Esophagus mucosa (tissue), 1 donor: ENCODE data around the gene ITPKB. TPM values are rescaled to one million over a fixed set of nuclear protein-coding genes. Genes with fewer than 3 reads are reported as not detected.
"Not testable (repeated sequence)": the region's sequence is repeated elsewhere in the genome, so short reads cannot be mapped to it uniquely, and the experiment has no call there.

Experiments
- ATAC-seq: fragments of 200-7000 bp; cut with Tn5 transposase; one replicate; pipeline ENCODE4 v1.9.1; 2020
- total RNA-seq: library from RNA; stranded (reverse); gene quantifications from one replicate; pipeline ENCODE4 v1.2.4, GENCODE V29; 2023
- donor health status: DM: yes; HTN: yes; CAD: no.

The ITPKB gene
- total RNA-seq, 1 donor from 2014 or later, result 10.9 TPM

DNA sequence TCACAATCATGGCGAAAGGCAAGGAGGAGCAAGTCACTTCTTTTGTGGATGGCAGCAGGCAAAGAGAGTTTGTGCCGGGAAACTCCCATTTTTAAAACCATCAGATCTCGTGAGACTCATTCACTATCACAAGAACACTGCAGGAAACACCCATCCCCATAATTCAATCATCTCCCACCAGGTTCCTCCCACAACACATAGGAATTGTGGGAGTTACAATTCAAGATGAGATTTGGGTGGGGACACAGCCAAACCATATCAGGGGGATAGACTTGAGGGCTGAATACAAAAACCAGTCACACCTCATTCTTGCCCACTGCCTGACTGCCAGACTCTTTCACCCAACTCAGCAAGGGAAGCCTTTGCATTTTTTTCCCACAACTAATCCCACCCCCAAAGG lies 140.1 kb downstream of the ITPKB start:
- ATAC-seq, result not testable (repeated sequence)

DNA sequence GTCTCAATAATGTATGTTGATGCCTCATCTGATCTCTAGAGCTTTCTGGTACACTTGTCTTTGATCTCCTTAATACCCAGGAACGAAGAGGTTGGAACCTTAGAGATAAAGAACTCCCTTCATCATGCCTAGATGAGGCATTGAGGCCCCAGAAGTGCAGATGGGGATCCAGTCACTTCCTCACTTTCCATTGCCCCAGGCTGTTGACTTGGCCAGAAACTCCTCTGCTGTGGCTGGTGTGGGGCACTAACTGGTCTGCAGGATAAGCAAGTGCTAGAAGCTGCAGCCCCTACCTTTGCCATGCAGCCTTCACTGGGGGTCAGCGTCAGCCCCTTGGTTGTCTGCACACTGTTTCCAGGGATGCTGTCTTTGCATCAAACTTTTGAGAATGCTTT lies 140.6 kb downstream of the ITPKB start:
- ATAC-seq, result no peak

GRCh38 chr1:226597616-226598454 lies 141.2 kb downstream of the ITPKB start:
- no peak for ATAC-seq

DNA sequence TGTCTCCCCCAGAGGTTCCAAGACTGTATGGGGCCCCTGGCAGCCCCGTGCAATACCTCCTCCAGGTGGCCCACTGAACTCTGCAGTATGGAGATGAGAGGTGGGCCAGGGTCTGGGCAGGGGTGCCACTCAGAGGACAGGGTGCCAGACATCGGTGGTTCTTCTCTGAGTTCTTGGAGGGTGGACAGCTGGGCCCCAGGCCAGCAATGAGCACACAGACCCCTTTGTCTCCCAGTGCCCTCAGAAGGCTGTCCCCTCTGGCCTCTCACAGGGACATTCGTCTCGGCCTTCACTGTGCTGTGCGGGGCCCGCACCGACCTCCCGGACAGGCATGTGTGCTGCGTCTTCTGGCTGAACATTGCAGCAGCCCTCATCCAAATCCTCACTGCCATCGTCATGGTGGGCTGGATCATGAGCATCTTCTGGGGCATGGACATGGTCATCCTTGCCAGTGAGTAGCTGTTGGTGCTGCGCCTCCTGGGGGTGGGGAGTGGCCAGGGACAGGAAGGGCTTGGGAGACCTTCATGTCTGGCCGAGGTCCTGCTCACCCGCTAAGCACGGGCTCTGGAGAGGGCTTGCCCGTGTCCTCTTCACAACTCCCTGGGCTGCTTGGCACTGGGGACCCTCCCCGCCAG lies 142.4 kb downstream of the ITPKB start:
- no peak for ATAC-seq

GRCh38 chr1:226593541-226593940 lies 145.5 kb downstream of the ITPKB start:
- no peak for ATAC-seq

DNA sequence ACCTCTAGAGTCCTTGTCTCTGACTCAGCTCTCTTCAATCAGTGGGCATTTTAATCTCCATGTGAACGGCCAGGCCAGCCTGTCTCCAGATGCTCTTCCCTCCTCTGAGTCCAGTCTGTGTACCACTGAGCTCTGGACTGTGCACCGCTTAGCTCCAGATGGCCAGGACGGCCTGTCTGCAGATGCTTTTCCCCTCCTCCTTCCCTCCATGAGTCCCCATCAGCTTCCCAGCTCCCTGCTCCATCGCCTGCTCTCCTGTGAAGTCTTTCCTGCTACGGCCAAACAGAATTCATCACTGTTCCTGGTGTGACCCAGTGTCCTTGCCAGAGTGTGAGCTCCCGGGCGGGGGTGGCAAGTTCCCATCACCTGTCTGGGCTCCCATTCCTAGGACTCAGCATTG lies 148.5 kb downstream of the ITPKB start:
- ATAC-seq, result no peak

DNA sequence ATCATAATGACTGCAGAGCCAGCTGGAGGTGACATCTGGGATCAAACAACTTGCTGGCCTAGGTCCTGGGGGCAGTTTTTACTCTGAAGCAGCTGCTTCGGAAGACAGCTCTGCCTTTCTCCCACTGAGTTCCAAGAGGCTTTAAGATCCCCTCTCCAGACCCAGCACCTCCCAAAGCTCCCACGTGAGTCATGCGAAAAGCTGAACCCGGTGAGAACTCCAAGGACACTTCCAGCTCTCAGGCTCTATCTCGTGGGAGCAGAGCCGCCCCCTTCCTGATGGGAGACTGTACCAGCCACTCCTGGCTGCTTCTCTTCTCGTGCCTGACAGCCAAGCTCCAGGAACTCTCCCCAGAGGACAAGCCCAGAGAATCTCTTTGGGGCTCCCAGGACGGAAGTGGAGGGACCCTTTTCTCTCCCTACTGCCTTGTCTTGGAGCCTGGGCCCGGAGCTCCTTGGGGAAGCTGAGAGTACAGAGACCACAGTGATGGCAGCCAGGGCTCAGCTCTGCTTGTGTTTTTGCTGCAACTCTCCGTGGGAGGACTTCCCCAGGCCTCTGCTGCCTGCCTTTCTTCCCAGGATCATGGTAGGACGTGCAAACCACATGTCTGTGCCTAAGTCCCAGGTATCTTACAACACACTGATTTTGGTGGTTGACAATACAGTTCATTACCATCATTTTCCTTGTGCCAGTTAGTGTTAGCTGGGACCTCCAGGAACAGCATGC lies 149.9 kb downstream of the ITPKB start:
- ATAC-seq, result no peak

DNA sequence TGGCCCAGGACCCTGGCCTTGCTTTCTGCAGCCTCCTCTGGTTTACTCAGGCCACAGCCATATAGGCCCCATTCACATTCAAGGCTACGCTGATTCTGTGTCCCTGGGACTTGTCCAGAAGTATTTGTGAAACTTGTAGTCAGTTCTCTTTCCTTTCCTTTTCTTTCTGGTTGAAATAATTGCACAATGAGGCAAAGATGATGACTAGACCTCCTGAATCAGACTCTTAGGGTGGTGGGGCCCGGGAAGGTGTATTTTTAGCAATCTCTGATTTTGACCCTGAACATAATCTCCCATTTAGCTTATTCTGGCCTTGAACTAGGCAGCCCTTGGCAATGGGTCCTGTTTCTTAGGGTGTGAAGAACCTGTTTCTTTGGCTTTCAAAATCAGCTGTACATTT lies 150.6 kb downstream of the ITPKB start:
- no peak for ATAC-seq

GRCh38 chr1:226586650-226587422 lies 152.2 kb downstream of the ITPKB start:
- no peak for ATAC-seq

- ATAC-seq, result no peak
Measured at GRCh38 chr1:226586116-226586515, 153.0 kb downstream of the ITPKB start.

DNA sequence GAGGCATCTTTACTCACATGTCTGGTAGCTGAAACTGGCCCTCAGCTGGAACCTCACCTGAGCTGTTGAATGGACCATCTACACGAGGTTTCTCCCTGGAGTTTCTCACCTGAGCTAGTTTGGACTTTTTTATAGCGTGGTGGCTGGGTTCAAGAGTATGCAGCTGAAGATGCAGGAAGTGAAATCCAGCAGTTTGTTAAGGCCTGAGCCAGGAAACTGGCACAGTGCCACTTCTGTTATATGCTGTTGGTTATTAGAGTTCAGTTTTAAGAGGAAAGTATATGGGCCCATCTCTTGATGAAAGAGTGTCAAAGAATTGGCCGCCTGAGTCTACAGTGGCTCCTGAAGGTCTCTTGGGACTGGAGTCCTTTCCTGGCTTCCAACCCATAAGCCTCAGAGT lies 154.9 kb downstream of the ITPKB start:
- ATAC-seq, result no peak

- ATAC-seq, result no peak
Measured at GRCh38 chr1:226582966-226583365, 156.1 kb downstream of the ITPKB start.

Other genes with a start within 250 kb of the ITPKB start
- gene STUM, start 190.5 kb downstream of the ITPKB start, total RNA-seq, result 0.24 TPM
- gene PSEN2, start 131.3 kb upstream of the ITPKB start, total RNA-seq, result 6.9 TPM
- gene COQ8A, start 201.0 kb upstream of the ITPKB start, total RNA-seq, result 6.3 TPM